WTC11 (cell line): ENCODE data around the gene STK10.

Experiments used
- ATF2 ChIP-seq: sonication (generic); formaldehyde crosslinking; IDR thresholded peaks from 2 replicates; pipeline ENCODE4 v1.8.1; 2022; ENCODE audit warnings: low read depth, missing genetic modification reagents, borderline replicate concordance
- CREM ChIP-seq: sonication (generic); formaldehyde crosslinking; IDR thresholded peaks from 2 replicates; pipeline ENCODE4 v1.8.1; 2022; ENCODE audit warnings: mild to moderate bottlenecking, missing genetic modification reagents, moderate library complexity
- CTCF ChIP-seq: fragments of 200-600 bp; IDR thresholded peaks from 2 replicates; pipeline ENCODE4 v1.8.0; 2022; ENCODE audit warnings: antibody characterized with exemption
- E2F5 ChIP-seq: sonication (generic); formaldehyde crosslinking; IDR thresholded peaks from 2 replicates; pipeline ENCODE4 v1.8.1; 2022; ENCODE audit warnings: mild to moderate bottlenecking, moderate library complexity, missing genetic modification reagents
- FOXP4 ChIP-seq: sonication (generic); formaldehyde crosslinking; IDR thresholded peaks from 2 replicates; pipeline ENCODE4 v1.8.0; 2022; ENCODE audit warnings: mild to moderate bottlenecking, missing genetic modification reagents
- IRF1 ChIP-seq: sonication (generic); formaldehyde crosslinking; IDR thresholded peaks from 2 replicates; pipeline ENCODE4 v1.8.0; 2023; ENCODE audit warnings: missing genetic modification reagents
- MAX ChIP-seq: sonication (generic); formaldehyde crosslinking; IDR thresholded peaks from 2 replicates; pipeline ENCODE4 v1.8.0; 2022; ENCODE audit warnings: mild to moderate bottlenecking, missing genetic modification reagents
- PRDM15 ChIP-seq: sonication (generic); formaldehyde crosslinking; IDR thresholded peaks from 2 replicates; pipeline ENCODE4 v1.8.0; 2022; ENCODE audit warnings: missing genetic modification reagents
- ZNF138 ChIP-seq: sonication (generic); formaldehyde crosslinking; conservative IDR thresholded peaks from 2 replicates; pipeline ENCODE4 v1.8.1; 2022; ENCODE audit warnings: mild to moderate bottlenecking, moderate library complexity, missing genetic modification reagents
- ZSCAN18 ChIP-seq: fragments of 250-450 bp; sonication (Bioruptor Pico); IDR thresholded peaks from 2 replicates; pipeline ENCODE4 v2.1.2; 2022; ENCODE audit warnings: mild to moderate bottlenecking, moderate library complexity

- TF ChIP-seq ZSCAN18 (CRISPR knock-in tag): no peak
- no peak for TF ChIP-seq CTCF
- TF ChIP-seq FOXP4 (CRISPR knock-in tag): no peak
- no peak for TF ChIP-seq IRF1 (CRISPR knock-in tag)
- TF ChIP-seq E2F5 (CRISPR knock-in tag): no peak
- no peak for TF ChIP-seq MAX
- TF ChIP-seq ATF2: no peak
- no peak for TF ChIP-seq CREM (CRISPR knock-in tag)
- no peak for TF ChIP-seq PRDM15 (CRISPR knock-in tag)
- TF ChIP-seq ZNF138 (CRISPR knock-in tag): no peak
Measured at GRCh38 chr5:172091956-172092732, 95.9 kb downstream of the STK10 start.
